OCI-LY7 (cell line): Measurements from ENCODE around the gene NOXA1.

Experiments used
- EZH2phosphoT487 ChIP-seq: fragments of 200-600 bp; sonication (generic); IDR thresholded peaks from 2 replicates; pipeline ENCODE4 v1.6.1; 2018; ENCODE audit warnings: low read depth, borderline replicate concordance, mild to moderate bottlenecking, mixed run types, antibody characterized with exemption, low read length, moderate library complexity, mixed read lengths
- TF ChIP-seq, protein P1 (sequence below): fragments of 200-600 bp; sonication (generic); conservative IDR thresholded peaks from 2 replicates; pipeline ENCODE4 v1.5.1; 2014; ENCODE audit warnings: mild to moderate bottlenecking, antibody characterized with exemption, low read length, moderate library complexity, mixed read lengths

DNA sequence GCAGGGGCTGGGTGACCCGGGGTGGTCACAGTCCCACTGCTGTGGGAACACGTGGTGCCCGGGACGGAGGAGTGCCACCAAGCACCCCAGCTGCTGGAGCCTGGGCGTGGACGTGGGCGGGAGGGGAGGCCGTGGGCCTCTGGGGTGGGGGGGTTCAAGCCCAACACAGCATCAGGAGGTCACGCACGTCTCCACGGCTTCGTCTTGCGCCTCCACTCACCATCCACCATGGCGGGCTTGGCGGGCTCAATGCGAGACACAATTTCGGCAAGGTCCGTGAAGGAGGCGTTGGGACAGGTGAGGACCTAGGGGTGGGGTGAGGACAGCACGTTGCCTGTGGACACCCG is 38.1 kb downstream of the NOXA1 start:
- TF ChIP-seq, protein P1, sequence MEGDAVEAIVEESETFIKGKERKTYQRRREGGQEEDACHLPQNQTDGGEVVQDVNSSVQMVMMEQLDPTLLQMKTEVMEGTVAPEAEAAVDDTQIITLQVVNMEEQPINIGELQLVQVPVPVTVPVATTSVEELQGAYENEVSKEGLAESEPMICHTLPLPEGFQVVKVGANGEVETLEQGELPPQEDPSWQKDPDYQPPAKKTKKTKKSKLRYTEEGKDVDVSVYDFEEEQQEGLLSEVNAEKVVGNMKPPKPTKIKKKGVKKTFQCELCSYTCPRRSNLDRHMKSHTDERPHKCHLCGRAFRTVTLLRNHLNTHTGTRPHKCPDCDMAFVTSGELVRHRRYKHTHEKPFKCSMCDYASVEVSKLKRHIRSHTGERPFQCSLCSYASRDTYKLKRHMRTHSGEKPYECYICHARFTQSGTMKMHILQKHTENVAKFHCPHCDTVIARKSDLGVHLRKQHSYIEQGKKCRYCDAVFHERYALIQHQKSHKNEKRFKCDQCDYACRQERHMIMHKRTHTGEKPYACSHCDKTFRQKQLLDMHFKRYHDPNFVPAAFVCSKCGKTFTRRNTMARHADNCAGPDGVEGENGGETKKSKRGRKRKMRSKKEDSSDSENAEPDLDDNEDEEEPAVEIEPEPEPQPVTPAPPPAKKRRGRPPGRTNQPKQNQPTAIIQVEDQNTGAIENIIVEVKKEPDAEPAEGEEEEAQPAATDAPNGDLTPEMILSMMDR: no peak
- no peak for TF ChIP-seq EZH2phosphoT487
